ENCODE data around the gene MPV17L2. TPM values are rescaled to one million over a fixed set of nuclear protein-coding genes. Genes with fewer than 3 reads are reported as not detected.
A peak's percentile ranks its signal among the peaks of the same experiment; 100 is the strongest.

Gene MPV17L2
- total RNA-seq, 2 donors from 2014 or later, result 20.9 to 21.8 TPM

GRCh38 chr19:18160971-18161635 is 31.9 kb upstream of the MPV17L2 start:
- Histone ChIP-seq H3K4me1 (ENCODE audit: control insufficient read depth, insufficient read depth, low read length) (no peaks in the 10 kb centered on the region), H3K27ac (ENCODE audit: low read depth, low read length) (no peak overlapping the region), H3K4me3 (ENCODE audit: low read length) (no peak overlapping the region), H3K36me3 (ENCODE audit: control insufficient read depth, insufficient read depth, low read length) (peaks cover 33% of the 10 kb centered on the region), H3K9me3 (ENCODE audit: control insufficient read depth, low read length) (no peaks in the 10 kb centered on the region), H3K9ac (ENCODE audit: extremely low read depth, low read length, poor library complexity, severe bottlenecking) (no peak overlapping the region), H3K27me3 (ENCODE audit: control insufficient read depth, insufficient read depth, low read length, poor library complexity, severe bottlenecking) (no peaks in the 10 kb centered on the region)
- Mint-ChIP-seq H3K27ac (no peak overlapping the region), H3K9me3 (no peaks in the 10 kb centered on the region), H3K36me3 (ENCODE audit: low read depth) (peaks cover 32% of the 10 kb centered on the region), H3K4me1 (no peaks in the 10 kb centered on the region), H3K27me3 (ENCODE audit: insufficient read depth) (no peaks in the 10 kb centered on the region), H3K4me3 (peak overlapping the region; percentile 9)
- peak; percentile 76 for TF ChIP-seq CTCF (conservative IDR thresholded peaks at IDR 0.05)
- 17 to 23% methylated on average over 17 to 66 of the region's 66 CpGs for WGBS, 2 experiments (ENCODE audit: insufficient coverage in 1 of 2, insufficient read length in 1 of 2)
- peak; percentile 94 for DNase-seq

DNA sequence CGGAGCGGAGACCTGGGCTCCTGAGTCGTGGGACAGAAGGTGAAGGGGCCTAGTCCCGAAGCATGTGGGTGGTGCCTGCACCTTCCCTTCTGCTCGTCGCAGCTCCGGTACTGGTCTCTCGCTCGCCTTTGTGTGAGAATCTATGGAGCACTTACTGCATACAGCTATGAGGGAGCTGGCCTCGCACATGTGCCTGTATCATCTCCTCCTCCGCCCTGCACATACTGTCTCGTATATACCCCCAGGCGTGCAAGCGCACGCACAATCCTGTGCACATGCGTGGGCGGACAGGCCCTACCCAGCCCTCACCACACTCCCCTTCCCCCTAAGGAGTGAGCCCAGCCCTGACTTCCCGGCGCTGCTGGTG is 31.4 kb upstream of the MPV17L2 start:
- H3K9me3 Mint-ChIP-seq, result no peaks in the 10 kb centered on the region
- Histone ChIP-seq H3K36me3 (ENCODE audit: control insufficient read depth, insufficient read depth, low read length) (peaks cover 31% of the 10 kb centered on the region), H3K4me1 (ENCODE audit: control insufficient read depth, insufficient read depth, low read length) (no peaks in the 10 kb centered on the region), H3K4me3 (ENCODE audit: low read length) (no peak overlapping the region), H3K27me3 (ENCODE audit: control insufficient read depth, insufficient read depth, low read length, poor library complexity, severe bottlenecking) (no peaks in the 10 kb centered on the region), H3K9me3 (ENCODE audit: control insufficient read depth, low read length) (no peaks in the 10 kb centered on the region), H3K27ac (ENCODE audit: low read depth, low read length) (no peak overlapping the region), H3K9ac (ENCODE audit: extremely low read depth, low read length, poor library complexity, severe bottlenecking) (no peak overlapping the region)
- DNase-seq, result no peak
- WGBS, 2 experiments (ENCODE audit: insufficient coverage in 1 of 2, insufficient read length in 1 of 2), result 81 to 82% methylated on average over 13 to 19 of the region's 19 CpGs
- H3K36me3 Mint-ChIP-seq (ENCODE audit: low read depth), result peaks cover 30% of the 10 kb centered on the region
- no peaks in the 10 kb centered on the region for H3K27me3 Mint-ChIP-seq (ENCODE audit: insufficient read depth)
- TF ChIP-seq CTCF (conservative IDR thresholded peaks at IDR 0.05), result no peak
- H3K4me3 Mint-ChIP-seq, result no peak overlapping the region
- H3K27ac Mint-ChIP-seq, result no peak overlapping the region
- no peaks in the 10 kb centered on the region for H3K4me1 Mint-ChIP-seq

DNA sequence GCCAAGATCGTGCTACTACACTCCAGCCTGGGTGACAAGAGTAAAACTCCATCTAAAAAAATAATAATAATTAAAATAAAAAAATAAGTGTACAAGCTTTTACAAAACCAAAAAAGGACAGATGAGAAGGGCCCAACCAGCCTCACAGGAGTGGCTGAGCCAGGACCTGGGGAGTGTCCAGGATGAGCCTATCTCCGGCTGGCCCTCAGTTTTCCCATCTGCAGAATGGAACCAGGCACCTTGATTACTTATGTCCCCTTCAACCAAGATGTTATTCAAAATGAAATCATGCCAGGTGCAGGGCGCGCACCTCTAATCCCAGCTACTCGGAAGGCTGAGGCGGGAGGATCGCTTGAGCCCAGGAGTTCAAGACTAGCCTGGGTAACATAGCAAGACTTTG is 28.9 kb upstream of the MPV17L2 start:
- no peaks in the 10 kb centered on the region for H3K9me3 Mint-ChIP-seq
- no peaks in the 10 kb centered on the region for H3K9me3 ChIP-seq (ENCODE audit: control insufficient read depth, low read length)
- no peak for TF ChIP-seq CTCF (conservative IDR thresholded peaks at IDR 0.05)
- no peak overlapping the region for H3K4me3 ChIP-seq (ENCODE audit: low read length)
- H3K4me3 Mint-ChIP-seq, result no peak overlapping the region
- no peaks in the 10 kb centered on the region for H3K4me1 Mint-ChIP-seq
- H3K4me1 ChIP-seq (ENCODE audit: control insufficient read depth, insufficient read depth, low read length), result no peaks in the 10 kb centered on the region
- no peak for DNase-seq
- peaks cover 44% of the 10 kb centered on the region for H3K36me3 ChIP-seq (ENCODE audit: control insufficient read depth, insufficient read depth, low read length)
- H3K9ac ChIP-seq (ENCODE audit: extremely low read depth, low read length, poor library complexity, severe bottlenecking), result no peak overlapping the region
- no peak overlapping the region for H3K27ac Mint-ChIP-seq
- no peak overlapping the region for H3K27ac ChIP-seq (ENCODE audit: low read depth, low read length)
- H3K36me3 Mint-ChIP-seq (ENCODE audit: low read depth), result peaks cover 44% of the 10 kb centered on the region
- H3K27me3 Mint-ChIP-seq (ENCODE audit: insufficient read depth), result no peaks in the 10 kb centered on the region
- WGBS, 2 experiments (ENCODE audit: insufficient coverage in 1 of 2, insufficient read length in 1 of 2), result 94 to 96% methylated on average over 4 to 7 of the region's 7 CpGs
- H3K27me3 ChIP-seq (ENCODE audit: control insufficient read depth, insufficient read depth, low read length, poor library complexity, severe bottlenecking), result no peaks in the 10 kb centered on the region

Measured in endodermal cell (in vitro differentiated cells).